HCT116 (cell line): ENCODE data around the gene PLB1. TPM values are rescaled to one million over a fixed set of nuclear protein-coding genes. Genes with fewer than 3 reads are reported as not detected.

Experiments
- ATAC-seq: fragments of 200-7000 bp; cut with Tn5 transposase; 2 replicates; pipeline ENCODE4 v1.9.1; 2020; ENCODE audit warnings: mild to moderate bottlenecking, moderate library complexity
- BruUV-seq: library from RNA; stranded (reverse); fragments of 400-500 nt; replicated peaks from 2 replicates; lab custom pipeline; 2021; lab: Mats Ljungman, UMichigan
- CTCF ChIA-PET: fragments of 300-600 bp; sonication (Branson Sonifier 250); formaldehyde crosslinking; loops from one replicate; lab custom pipeline; 2021; ENCODE audit warnings: antibody characterized with exemption; lab: Charles Lee
- POLR2A ChIA-PET: fragments of 300-600, 350-600 bp; sonication (Branson Sonifier 250); formaldehyde crosslinking; loops from one replicate; lab custom pipeline; 2021; ENCODE audit warnings: antibody characterized with exemption; lab: Charles Lee
- RAD21 ChIA-PET, 2 experiments: fragments of 300-600 bp; sonication (Branson Sonifier 250); formaldehyde crosslinking; loops; one replicate each; lab custom pipeline; 2023; ENCODE audit warnings: low total read pairs in 2 of 2; ENCODE audit not compliant: uncharacterized antibody in 2 of 2, unreplicated experiment in 2 of 2, low non-redundant PET in 1 of 2; lab: Charles Lee
- DNase-seq: peaks from one replicate; pipeline ENCODE4 v3.0.0-alpha.2; 2010; ENCODE audit warnings: low read depth, low spot score
- H2AFZ ChIP-seq: fragments of 200-600 bp; shearing (Covaris generic), sonication (generic); 2 replicates; pipeline ENCODE4 v1.6.1; 2017; ENCODE audit warnings: low read depth, mixed run types, mixed read lengths, antibody characterized with exemption, low read length; ENCODE audit not compliant: poor library complexity, severe bottlenecking
- H3K27ac ChIP-seq: 2 replicates; pipeline ENCODE4 v1.5.1; 2012; ENCODE audit warnings: low read depth, low read length
- H3K27me3 ChIP-seq: fragments of 200-600 bp; sonication (generic); 2 replicates; pipeline ENCODE4 v1.6.1; 2016; ENCODE audit warnings: mixed run types, low read length, mixed read lengths; ENCODE audit not compliant: insufficient read depth
- H3K36me3 ChIP-seq, 2 experiments: fragments of 200-500 bp in 1 of 2; fragments of 200-600 bp in 1 of 2; sonication (Bioruptor generic) in 1 of 2; sonication (generic) in 1 of 2; 2 replicates each; pipeline versions ENCODE4 v1.5.1 to v1.6.1; 2014 to 2016; ENCODE audit warnings: low read length in 2 of 2, inconsistent platforms in 1 of 2, mixed read lengths in 1 of 2, mixed run types in 1 of 2; ENCODE audit not compliant: insufficient read depth in 2 of 2, control insufficient read depth in 1 of 2
- H3K4me1 ChIP-seq, 2 experiments: fragments of 200-600 bp in 1 of 2; sonication (generic) in 1 of 2; 2 replicates each; pipeline versions ENCODE4 v1.5.1 to v1.6.1; 2012 to 2017; ENCODE audit warnings: low read length in 2 of 2, inconsistent platforms in 1 of 2, mild to moderate bottlenecking in 1 of 2, mixed read lengths in 1 of 2, mixed run types in 1 of 2, moderate library complexity in 1 of 2; ENCODE audit not compliant: insufficient read depth in 2 of 2, control insufficient read depth in 1 of 2
- H3K4me2 ChIP-seq: fragments of 200-600 bp; sonication (generic); 2 replicates; pipeline ENCODE4 v1.6.1; 2017; ENCODE audit warnings: mixed run types, low read length, mixed read lengths
- H3K4me3 ChIP-seq, 2 experiments: fragments of 200-600 bp in 1 of 2; sonication (generic) in 1 of 2; replicated peaks in 1 of 2; 2 replicates each; pipeline ENCODE4 v1.5.1; 2011 to 2016; ENCODE audit warnings: low read length in 2 of 2, control low read depth in 1 of 2, low read depth in 1 of 2, mild to moderate bottlenecking in 1 of 2, mixed read lengths in 1 of 2, mixed run types in 1 of 2
- H3K79me2 ChIP-seq: fragments of 200-600 bp; sonication (generic); 2 replicates; pipeline ENCODE4 v1.6.1; 2017; ENCODE audit warnings: mild to moderate bottlenecking, mixed run types, low read length, moderate library complexity, mixed read lengths; ENCODE audit not compliant: insufficient read depth
- H3K9ac ChIP-seq: fragments of 200-600 bp; sonication (generic); 2 replicates; pipeline ENCODE4 v1.6.1; 2016; ENCODE audit warnings: low read length, mixed read lengths
- H3K9me2 ChIP-seq: fragments of 200-600 bp; sonication (generic), shearing (Covaris generic); 2 replicates; pipeline ENCODE4 v1.6.1; 2017; ENCODE audit warnings: mixed run types, mild to moderate bottlenecking, moderate library complexity; ENCODE audit not compliant: insufficient read depth
- H3K9me3 ChIP-seq, 2 experiments: fragments of 200-500 bp in 1 of 2; fragments of 200-600 bp in 1 of 2; sonication (Bioruptor generic) in 1 of 2; sonication (generic) in 1 of 2; 2 replicates each; pipeline ENCODE4 v1.6.1; 2014 to 2017; ENCODE audit warnings: low read length in 2 of 2, mixed read lengths in 2 of 2, inconsistent platforms in 1 of 2, low read depth in 1 of 2, mild to moderate bottlenecking in 1 of 2, mixed run types in 1 of 2, moderate library complexity in 1 of 2; ENCODE audit not compliant: control insufficient read depth in 1 of 2, insufficient read depth in 1 of 2
- H4K20me1 ChIP-seq: fragments of 200-600 bp; sonication (generic), shearing (Covaris generic); 2 replicates; pipeline ENCODE4 v1.6.1; 2017; ENCODE audit warnings: mixed run types, mild to moderate bottlenecking, moderate library complexity; ENCODE audit not compliant: insufficient read depth
- EZH2 ChIP-seq: fragments of 200-600 bp; sonication (generic); IDR thresholded peaks from 2 replicates; pipeline ENCODE4 v1.6.1; 2017; ENCODE audit warnings: antibody characterized with exemption, mixed run types
- JUND ChIP-seq: IDR thresholded peaks from 2 replicates; pipeline ENCODE4 v1.6.1; 2012
- RAD21 ChIP-seq: IDR thresholded peaks from 2 replicates; pipeline ENCODE4 v1.6.1; 2012; ENCODE audit warnings: low read depth, mild to moderate bottlenecking
- YY1 ChIP-seq: IDR thresholded peaks from 2 replicates; pipeline ENCODE4 v1.6.1; 2011; ENCODE audit warnings: low read length, low read depth, moderate library complexity, mild to moderate bottlenecking; ENCODE audit not compliant: insufficient replicate concordance; ENCODE audit errors: extremely low read depth
- ZNF274 ChIP-seq: fragments of 200-500 bp; sonication (Bioruptor generic); IDR thresholded peaks from 2 replicates; pipeline ENCODE4 v1.6.1; 2014; ENCODE audit warnings: mild to moderate bottlenecking, low read depth, low read length, inconsistent platforms
- intact Hi-C: fragments of 100-400 bp; cut with micrococcal nuclease; formaldehyde crosslinking; loops from 2 replicates; pipeline ENCODE4 v1.10.0; 2022
- total RNA-seq: library from RNA; stranded (reverse); gene quantifications from one replicate; pipeline ENCODE4 v1.2.1, GENCODE V29; 2021; ENCODE audit not compliant: unreplicated experiment
- TF ChIP-seq, protein P1 (sequence below): IDR thresholded peaks from 2 replicates; pipeline ENCODE4 v1.6.1; 2011; ENCODE audit warnings: mild to moderate bottlenecking, low read length, moderate library complexity; ENCODE audit not compliant: insufficient replicate concordance; ENCODE audit errors: extremely low read depth
- TF ChIP-seq, protein P2 (sequence below): IDR thresholded peaks from 2 replicates; pipeline ENCODE4 v1.6.1; 2012; ENCODE audit warnings: low read depth

PLB1 gene
- total RNA-seq, 1 experiment from 2014 or later, result 0.49 TPM

DNA sequence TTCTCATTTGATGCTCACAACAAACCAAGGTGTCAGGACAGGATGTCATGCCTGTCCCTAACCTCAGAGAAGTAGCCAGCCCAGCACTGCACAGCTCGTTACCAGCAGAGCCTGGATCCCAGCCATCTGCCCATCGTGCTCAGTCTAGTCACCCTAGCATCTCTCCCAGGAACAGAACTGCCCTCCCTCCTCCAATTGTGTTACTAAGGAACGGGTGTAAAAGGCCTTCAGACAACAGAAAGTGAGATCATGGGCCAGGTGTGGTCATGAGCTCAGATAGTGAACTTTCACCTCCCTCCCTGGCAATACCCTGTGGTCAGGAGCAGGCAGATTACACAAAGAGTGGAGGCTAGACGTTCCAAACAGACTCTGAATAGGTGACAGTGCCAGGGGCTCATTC, 144.0 kb downstream of the PLB1 start:
- no peak; the same call in 1 of the 2 replicates for ATAC-seq

More for the DNA sequence above, 144.0 kb downstream of the PLB1 start:
- Histone ChIP-seq H2AFZ (no peak overlapping the region), H3K9me3 (no peaks in the 10 kb centered on the region), H3K36me3 (no peaks in the 10 kb centered on the region), H4K20me1 (no peaks in the 10 kb centered on the region), H3K79me2 (no peaks in the 10 kb centered on the region), H3K27ac (no peak overlapping the region), H3K4me2 (no peak overlapping the region), H3K9ac (no peak overlapping the region), H3K9me2 (no peaks in the 10 kb centered on the region), H3K4me1 (no peaks in the 10 kb centered on the region), H3K4me3 (no peak overlapping the region), H3K27me3 (no peaks in the 10 kb centered on the region)
- TF ChIP-seq JUND (no peak), ZNF274 (no peak), EZH2 (no peak), RAD21 (no peak), YY1 (no peak)
- TF ChIP-seq, protein P1, sequence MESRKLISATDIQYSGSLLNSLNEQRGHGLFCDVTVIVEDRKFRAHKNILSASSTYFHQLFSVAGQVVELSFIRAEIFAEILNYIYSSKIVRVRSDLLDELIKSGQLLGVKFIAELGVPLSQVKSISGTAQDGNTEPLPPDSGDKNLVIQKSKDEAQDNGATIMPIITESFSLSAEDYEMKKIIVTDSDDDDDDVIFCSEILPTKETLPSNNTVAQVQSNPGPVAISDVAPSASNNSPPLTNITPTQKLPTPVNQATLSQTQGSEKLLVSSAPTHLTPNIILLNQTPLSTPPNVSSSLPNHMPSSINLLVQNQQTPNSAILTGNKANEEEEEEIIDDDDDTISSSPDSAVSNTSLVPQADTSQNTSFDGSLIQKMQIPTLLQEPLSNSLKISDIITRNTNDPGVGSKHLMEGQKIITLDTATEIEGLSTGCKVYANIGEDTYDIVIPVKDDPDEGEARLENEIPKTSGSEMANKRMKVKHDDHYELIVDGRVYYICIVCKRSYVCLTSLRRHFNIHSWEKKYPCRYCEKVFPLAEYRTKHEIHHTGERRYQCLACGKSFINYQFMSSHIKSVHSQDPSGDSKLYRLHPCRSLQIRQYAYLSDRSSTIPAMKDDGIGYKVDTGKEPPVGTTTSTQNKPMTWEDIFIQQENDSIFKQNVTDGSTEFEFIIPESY, result no peak
- TF ChIP-seq, protein P2, sequence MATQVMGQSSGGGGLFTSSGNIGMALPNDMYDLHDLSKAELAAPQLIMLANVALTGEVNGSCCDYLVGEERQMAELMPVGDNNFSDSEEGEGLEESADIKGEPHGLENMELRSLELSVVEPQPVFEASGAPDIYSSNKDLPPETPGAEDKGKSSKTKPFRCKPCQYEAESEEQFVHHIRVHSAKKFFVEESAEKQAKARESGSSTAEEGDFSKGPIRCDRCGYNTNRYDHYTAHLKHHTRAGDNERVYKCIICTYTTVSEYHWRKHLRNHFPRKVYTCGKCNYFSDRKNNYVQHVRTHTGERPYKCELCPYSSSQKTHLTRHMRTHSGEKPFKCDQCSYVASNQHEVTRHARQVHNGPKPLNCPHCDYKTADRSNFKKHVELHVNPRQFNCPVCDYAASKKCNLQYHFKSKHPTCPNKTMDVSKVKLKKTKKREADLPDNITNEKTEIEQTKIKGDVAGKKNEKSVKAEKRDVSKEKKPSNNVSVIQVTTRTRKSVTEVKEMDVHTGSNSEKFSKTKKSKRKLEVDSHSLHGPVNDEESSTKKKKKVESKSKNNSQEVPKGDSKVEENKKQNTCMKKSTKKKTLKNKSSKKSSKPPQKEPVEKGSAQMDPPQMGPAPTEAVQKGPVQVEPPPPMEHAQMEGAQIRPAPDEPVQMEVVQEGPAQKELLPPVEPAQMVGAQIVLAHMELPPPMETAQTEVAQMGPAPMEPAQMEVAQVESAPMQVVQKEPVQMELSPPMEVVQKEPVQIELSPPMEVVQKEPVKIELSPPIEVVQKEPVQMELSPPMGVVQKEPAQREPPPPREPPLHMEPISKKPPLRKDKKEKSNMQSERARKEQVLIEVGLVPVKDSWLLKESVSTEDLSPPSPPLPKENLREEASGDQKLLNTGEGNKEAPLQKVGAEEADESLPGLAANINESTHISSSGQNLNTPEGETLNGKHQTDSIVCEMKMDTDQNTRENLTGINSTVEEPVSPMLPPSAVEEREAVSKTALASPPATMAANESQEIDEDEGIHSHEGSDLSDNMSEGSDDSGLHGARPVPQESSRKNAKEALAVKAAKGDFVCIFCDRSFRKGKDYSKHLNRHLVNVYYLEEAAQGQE, result no peak
- POLR2A ChIA-PET, result no interaction called here
- CTCF ChIA-PET, result no interaction called here
- RAD21 ChIA-PET, result no interaction called here
- no peak for DNase-seq
- no TSS peak for BruUV-seq
- intact Hi-C loops, result no loop called here
